Cardiac atrium fibroblast (primary cell): ENCODE results near the gene C3orf80. TPM values are rescaled to one million over a fixed set of nuclear protein-coding genes. Genes with fewer than 3 reads are reported as not detected.

ENCODE experiments used
- total RNA-seq: library from RNA; depleted of rRNA; stranded (reverse); fragments of >200 nt; gene quantifications from 2 replicates; pipeline ENCODE4 v1.2.3, GENCODE V29; 2015

Gene C3orf80
- total RNA-seq: 0.18 and 0.81 TPM in 2 replicates

DNA sequence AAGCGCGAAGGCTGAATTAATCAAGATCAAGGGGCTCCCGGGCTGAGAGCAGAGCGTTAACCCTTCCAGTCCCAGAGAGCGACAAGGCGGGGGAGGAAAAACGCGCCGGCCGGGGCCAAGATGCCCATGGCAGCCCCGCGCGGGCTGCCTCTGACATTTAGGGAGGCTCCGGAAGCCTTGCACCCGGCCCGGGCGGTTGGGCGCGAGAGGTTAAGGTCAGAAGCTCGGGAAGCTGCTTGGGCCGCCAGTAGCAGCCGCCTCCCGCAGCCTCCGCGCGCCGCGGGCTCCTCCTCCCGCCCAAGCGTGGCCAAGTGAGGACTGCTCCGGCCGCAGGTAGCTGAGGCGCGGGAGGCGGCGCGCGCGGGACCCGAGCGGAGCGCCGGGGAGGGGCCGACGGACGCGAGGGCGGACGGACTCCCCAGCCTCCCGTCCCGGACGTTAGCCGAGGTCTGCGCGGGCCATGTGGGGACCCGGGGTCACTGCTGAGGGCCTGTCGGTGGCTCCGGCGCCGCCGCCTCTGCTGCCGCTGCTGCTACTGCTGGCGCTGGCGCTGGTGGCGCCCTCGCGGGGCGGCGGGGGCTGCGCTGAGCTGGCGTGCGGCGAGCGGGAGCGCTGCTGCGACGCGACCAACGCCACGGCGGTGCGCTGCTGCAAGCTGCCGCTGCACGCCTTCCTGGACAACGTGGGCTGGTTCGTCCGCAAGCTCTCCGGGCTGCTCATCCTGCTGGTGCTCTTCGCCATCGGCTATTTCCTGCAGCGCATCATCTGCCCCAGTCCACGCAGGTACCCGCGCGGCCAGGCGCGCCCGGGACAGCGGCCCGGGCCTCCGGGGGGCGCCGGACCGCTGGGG is at the start of gene C3orf80:
Gene C3orf80, plus strand, starts transcription at position 247 of the 850 bp plus-strand sequence. Its CDS starts 214 bp downstream, at position 461.

Other genes starting within 250 kb of the C3orf80 start
- gene IL12A, start 236.6 kb upstream of the C3orf80 start, total RNA-seq: 0.16 and 2.9 TPM in 2 replicates
- gene IFT80, start 173.8 kb downstream of the C3orf80 start, total RNA-seq: 42.9 and 50.5 TPM in 2 replicates
- 26.0 and 35.8 TPM in 2 replicates for gene SMC4, start 174.2 kb downstream of the C3orf80 start, total RNA-seq
- gene TRIM59, start 224.4 kb downstream of the C3orf80 start, total RNA-seq: 6.7 and 8.7 TPM in 2 replicates